Astrocyte of the spinal cord (primary cell): ENCODE results near the gene OLFM1.
"Not testable (repeated sequence)": the region's sequence is repeated elsewhere in the genome, so short reads cannot be mapped to it uniquely, and the experiment has no call there.

Experiments
- DNase-seq: peaks from one replicate; pipeline ENCODE4 v3.0.0; 2011; ENCODE audit warnings: low read depth, low spot score
- H3K4me3 ChIP-seq: 2 replicates; pipeline ENCODE4 v1.5.1; 2011; ENCODE audit warnings: low read depth, mild to moderate bottlenecking, low read length, moderate library complexity
- CTCF ChIP-seq: IDR thresholded peaks from 2 replicates; pipeline ENCODE4 v1.5.1; 2012; ENCODE audit warnings: low read depth, mild to moderate bottlenecking, low read length, inconsistent platforms
- in situ Hi-C: cut with HindIII; loops from 2 replicates; pipeline ENCODE4 v1.10.0; 2017; ENCODE audit warnings: low sequenced_read_pairs

Gene OLFM1

GRCh38 chr9:135147938-135148337 lies 60.5 kb downstream of the OLFM1 start:
- DNase-seq, result no peak
- in situ Hi-C loops, result no loop called here
- H3K4me3 ChIP-seq, result no peak overlapping the region
- no peak for TF ChIP-seq CTCF

- no peak for DNase-seq
- H3K4me3 ChIP-seq, result no peak overlapping the region
- in situ Hi-C loops, result no loop called here
- TF ChIP-seq CTCF, result no peak
Observed at GRCh38 chr9:135148386-135148785, 60.9 kb downstream of the OLFM1 start.

- DNase-seq, H3K4me3 ChIP-seq, in situ Hi-C loops: not testable (repeated sequence)
Observed at GRCh38 chr9:135149901-135150300, 62.4 kb downstream of the OLFM1 start.

- in situ Hi-C loops, result no loop called here
- no peak overlapping the region for H3K4me3 ChIP-seq
- DNase-seq, result no peak
- no peak for TF ChIP-seq CTCF
Observed at GRCh38 chr9:135150981-135151380, 63.5 kb downstream of the OLFM1 start.

GRCh38 chr9:135151757-135152613 lies 64.5 kb downstream of the OLFM1 start:
- DNase-seq, result no peak
- in situ Hi-C loops, result no loop called here
- H3K4me3 ChIP-seq, result no peak overlapping the region
- TF ChIP-seq CTCF, result no peak

GRCh38 chr9:135152614-135153334 lies 65.3 kb downstream of the OLFM1 start:
- no peak for TF ChIP-seq CTCF
- no peak for DNase-seq
- no peak overlapping the region for H3K4me3 ChIP-seq
- in situ Hi-C loops, result no loop called here

- H3K4me3 ChIP-seq, result no peak overlapping the region
- in situ Hi-C loops, result no loop called here
- no peak for DNase-seq
- no peak for TF ChIP-seq CTCF
Observed at GRCh38 chr9:135154050-135154615, 66.7 kb downstream of the OLFM1 start.
